OCI-LY1 (cell line): ENCODE measurements around the gene NEXN.

Experiments used
- CTCF ChIP-seq: fragments of 200-600 bp; sonication (generic), shearing (Covaris generic); IDR thresholded peaks from 2 replicates; pipeline ENCODE4 v1.5.1; 2017; ENCODE audit warnings: mild to moderate bottlenecking, antibody characterized with exemption, low read length, moderate library complexity, mixed read lengths
- EZH2 ChIP-seq: fragments of 200-600 bp; sonication (generic), shearing (Covaris generic); IDR thresholded peaks from 2 replicates; pipeline ENCODE4 v1.8.0; 2017; ENCODE audit warnings: borderline replicate concordance, mixed run types, mild to moderate bottlenecking, antibody characterized with exemption, low read length, moderate library complexity, mixed read lengths

- TF ChIP-seq EZH2 (no peak), CTCF (no peak)
These were observed 62.4 kb downstream of the NEXN start for GRCh38 chr1:77950873-77951272.
